ENCODE results near the gene THRAP3.

The THRAP3 gene

DNA sequence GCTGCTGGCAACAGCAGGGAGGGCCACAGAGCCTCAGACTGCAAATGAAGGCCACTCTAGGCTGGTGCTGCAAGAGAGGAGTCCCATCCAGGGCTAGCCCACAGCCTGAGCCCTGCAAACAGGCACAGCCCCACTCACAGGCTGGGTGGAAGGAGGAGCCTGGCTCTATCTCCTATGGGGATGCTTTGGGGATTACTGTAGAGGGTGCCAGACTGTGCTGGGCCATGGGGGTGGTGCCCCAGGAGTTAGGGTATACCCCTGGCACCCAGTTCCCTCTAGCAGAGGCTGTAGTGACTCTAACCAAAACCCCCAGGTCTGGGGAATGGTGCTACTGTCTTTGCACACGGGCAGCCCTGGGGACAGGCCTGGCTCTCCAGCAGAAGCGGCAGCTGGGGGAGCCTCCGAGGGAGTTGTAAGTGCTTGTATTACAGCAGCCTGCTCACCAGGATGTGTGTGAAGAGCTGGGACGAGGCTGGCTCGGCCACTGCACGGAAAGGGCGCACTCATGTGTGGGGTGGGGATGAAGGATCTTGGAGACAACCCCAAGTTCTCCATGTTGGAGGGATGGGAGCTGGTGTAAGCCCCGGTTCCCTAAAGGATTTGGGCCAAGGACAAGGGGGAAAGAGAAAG lies 122.6 kb downstream of the THRAP3 start:
- Mint-ChIP-seq H3K9me3 (no peaks in the 10 kb centered on the region), H3K27me3 (no peaks in the 10 kb centered on the region), H3K27ac (no peak overlapping the region), H3K36me3 (peaks cover 26% of the 10 kb centered on the region), H3K4me3 (no peak overlapping the region), H3K4me1 (peaks cover 4% of the 10 kb centered on the region)
- ATAC-seq (ENCODE audit: low read depth) (no peak), DNase-seq (ENCODE audit: low spot score in 2 of 2) (no peak)

DNA sequence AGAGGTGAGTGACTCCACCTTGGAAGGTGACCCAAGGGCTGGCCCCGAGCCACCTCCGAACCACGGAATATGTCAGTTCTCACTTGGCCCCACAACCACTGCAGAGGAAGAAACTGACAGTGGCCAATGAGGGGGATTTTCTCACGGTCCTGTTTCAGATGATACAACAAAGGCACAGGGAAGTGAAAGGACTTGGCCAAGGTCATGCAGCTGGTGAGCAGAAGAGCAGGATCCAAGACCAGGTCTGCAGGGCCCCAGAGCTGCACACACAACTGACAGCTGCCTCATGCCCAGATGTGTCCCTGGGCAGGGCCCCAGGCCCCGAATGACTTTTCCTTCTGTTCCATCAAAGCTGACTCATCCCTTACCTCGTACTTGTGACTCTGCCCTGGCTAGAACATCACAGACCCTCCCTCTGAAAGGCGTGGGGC lies 125.0 kb downstream of the THRAP3 start:
- Mint-ChIP-seq H3K36me3 (peaks cover 30% of the 10 kb centered on the region), H3K27me3 (no peaks in the 10 kb centered on the region), H3K4me1 (peaks cover 8% of the 10 kb centered on the region), H3K9me3 (no peaks in the 10 kb centered on the region), H3K4me3 (no peak overlapping the region), H3K27ac (no peak overlapping the region)
- DNase-seq (ENCODE audit: low spot score in 2 of 2) (no peak), ATAC-seq (ENCODE audit: low read depth) (peak; percentile 55)

DNA sequence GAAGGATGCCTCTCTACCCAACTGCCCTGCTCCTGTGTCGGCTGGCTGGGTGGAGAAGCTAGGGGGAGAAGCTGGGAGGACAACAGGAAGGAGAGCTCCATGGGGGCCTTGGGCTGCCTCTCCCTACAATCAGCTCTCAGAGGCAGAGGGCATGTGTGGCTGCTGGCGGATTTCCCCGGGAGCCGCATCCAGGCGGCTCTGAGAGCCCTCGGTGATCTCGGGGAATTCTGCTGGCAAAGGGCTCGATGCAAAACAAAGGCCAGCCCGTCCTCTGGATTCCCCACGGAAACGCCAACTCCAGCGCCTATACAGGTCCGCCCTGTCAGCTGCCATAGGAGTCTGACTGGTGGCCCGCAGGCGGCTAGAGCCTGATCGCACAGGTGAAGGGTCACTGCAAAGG lies 125.6 kb downstream of the THRAP3 start:
- no peak overlapping the region for H3K27ac Mint-ChIP-seq
- H3K4me3 Mint-ChIP-seq = no peak overlapping the region
- peaks cover 26% of the 10 kb centered on the region for H3K36me3 Mint-ChIP-seq
- H3K27me3 Mint-ChIP-seq = no peaks in the 10 kb centered on the region
- H3K9me3 Mint-ChIP-seq = no peaks in the 10 kb centered on the region
- ATAC-seq (ENCODE audit: low read depth) (no peak), DNase-seq (ENCODE audit: low spot score in 2 of 2) (no peak)
- peaks cover 8% of the 10 kb centered on the region for H3K4me1 Mint-ChIP-seq

DNA sequence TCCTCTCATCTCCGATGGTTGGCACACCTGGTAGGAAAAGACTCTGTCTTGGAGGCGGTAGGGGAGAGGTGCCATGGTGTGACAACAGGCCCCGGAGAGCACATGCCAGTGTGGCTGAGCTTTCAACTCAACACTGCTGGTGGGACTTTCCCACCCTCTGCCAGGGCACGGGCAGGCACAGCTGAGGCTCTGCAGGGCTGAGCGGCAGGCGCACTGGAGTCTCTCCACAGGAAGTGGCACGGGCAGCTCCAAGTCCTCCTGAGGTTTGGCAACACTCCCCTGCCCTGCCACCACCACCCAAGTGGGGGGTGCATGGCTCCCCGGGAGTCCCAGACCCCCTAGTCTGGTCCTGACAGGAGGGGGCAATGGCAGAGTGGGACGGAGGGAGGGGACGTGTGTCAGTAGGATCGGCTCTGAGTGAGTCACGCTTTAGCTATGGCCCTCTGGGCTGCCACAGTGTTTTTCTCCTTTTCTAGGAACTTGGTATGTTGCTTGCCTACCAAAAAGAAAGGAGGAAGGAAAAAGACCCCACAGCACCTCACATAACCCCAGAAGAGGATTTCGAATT lies 126.5 kb downstream of the THRAP3 start:
- peak overlapping the region; percentile 39 for H3K27ac Mint-ChIP-seq
- DNase-seq (ENCODE audit: low spot score in 2 of 2) (no peak), ATAC-seq (ENCODE audit: low read depth) (peak; percentile 59)
- no peaks in the 10 kb centered on the region for H3K27me3 Mint-ChIP-seq
- peaks cover 8% of the 10 kb centered on the region for H3K4me1 Mint-ChIP-seq
- peaks cover 27% of the 10 kb centered on the region for H3K36me3 Mint-ChIP-seq
- no peaks in the 10 kb centered on the region for H3K9me3 Mint-ChIP-seq
- H3K4me3 Mint-ChIP-seq = no peak overlapping the region

DNA sequence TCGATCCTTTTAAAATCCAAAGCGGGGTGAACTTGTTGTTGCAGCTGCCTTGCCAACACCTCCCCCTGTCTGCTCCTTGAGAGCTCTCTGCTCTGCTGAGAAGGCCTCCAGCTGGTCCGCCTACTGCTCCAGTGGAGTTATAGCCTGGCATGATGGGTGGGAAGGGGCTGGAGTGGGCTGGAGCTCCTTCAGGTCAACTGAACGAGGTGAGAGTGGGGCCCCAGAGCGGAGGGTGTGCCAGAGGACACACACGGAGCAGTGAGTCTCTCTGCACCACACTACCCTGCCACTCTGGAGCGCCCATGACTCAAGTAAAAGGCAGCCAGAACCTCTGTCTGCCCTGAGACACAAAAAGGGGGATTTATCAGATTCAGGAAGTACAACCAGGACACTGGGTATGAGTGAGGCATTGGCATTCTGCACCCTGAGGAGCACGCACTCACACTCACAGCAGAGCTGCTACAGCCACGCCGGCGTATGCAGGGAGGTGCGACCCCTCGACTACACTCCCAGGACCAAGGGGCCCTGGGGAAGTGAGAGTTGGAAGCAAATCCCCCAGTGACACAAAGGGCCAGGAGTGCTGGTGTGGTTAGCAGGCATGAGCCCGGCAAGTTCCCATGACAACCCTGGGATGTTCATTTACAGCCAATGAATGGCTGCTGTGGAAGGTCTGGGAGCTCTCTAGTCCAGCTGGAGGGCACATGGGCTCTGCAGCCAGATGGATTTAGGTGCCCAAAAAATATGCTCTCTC lies 127.2 kb downstream of the THRAP3 start:
- no peaks in the 10 kb centered on the region for H3K9me3 Mint-ChIP-seq
- DNase-seq (ENCODE audit: low spot score in 2 of 2) (no peak), ATAC-seq (ENCODE audit: low read depth) (no peak)
- no peak overlapping the region for H3K27ac Mint-ChIP-seq
- no peaks in the 10 kb centered on the region for H3K27me3 Mint-ChIP-seq
- no peak overlapping the region for H3K4me3 Mint-ChIP-seq
- H3K4me1 Mint-ChIP-seq = peaks cover 8% of the 10 kb centered on the region
- H3K36me3 Mint-ChIP-seq = peaks cover 27% of the 10 kb centered on the region

DNA sequence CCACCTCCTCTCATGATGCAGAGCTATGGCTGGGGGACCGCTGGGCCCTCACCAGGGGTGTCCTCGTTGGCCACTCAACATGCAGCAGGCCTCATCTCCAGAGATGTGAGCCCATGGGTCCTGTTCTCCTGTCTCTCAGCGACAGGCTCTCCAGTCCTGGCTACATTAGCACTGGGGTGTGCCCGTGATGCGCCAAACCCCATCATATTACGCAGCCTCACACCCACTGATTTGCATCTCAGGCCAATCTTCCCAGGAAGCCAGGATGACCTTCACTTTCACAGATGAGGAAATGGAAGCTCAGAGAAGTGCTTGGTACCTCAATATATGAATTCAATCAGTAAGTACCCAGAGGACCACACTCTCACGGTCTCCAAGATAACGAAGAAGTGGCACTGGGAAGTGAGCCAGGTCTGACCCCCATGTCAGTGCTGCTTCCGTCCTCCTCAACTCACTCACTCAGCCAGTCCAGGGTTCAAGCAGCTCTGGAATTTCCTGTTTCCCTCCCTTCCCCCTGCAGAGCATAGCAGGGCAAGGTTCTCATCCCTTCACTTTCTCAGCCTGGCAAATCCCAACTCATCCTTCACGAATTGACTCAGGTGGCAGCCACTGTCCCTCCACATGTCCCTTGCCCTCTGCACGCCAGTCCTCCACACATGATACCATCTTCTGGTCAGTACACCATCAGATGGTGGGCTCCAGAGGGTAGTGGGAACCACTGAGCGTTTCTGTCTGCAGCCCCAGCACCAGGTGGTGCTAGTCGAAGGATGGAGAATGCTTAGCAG lies 128.1 kb downstream of the THRAP3 start:
- Mint-ChIP-seq H3K9me3 (no peaks in the 10 kb centered on the region), H3K27ac (no peak overlapping the region), H3K27me3 (no peaks in the 10 kb centered on the region), H3K36me3 (peaks cover 25% of the 10 kb centered on the region), H3K4me3 (no peak overlapping the region), H3K4me1 (peaks cover 8% of the 10 kb centered on the region)
- DNase-seq (ENCODE audit: low spot score in 2 of 2) (no peak), ATAC-seq (ENCODE audit: low read depth) (no peak)

DNA sequence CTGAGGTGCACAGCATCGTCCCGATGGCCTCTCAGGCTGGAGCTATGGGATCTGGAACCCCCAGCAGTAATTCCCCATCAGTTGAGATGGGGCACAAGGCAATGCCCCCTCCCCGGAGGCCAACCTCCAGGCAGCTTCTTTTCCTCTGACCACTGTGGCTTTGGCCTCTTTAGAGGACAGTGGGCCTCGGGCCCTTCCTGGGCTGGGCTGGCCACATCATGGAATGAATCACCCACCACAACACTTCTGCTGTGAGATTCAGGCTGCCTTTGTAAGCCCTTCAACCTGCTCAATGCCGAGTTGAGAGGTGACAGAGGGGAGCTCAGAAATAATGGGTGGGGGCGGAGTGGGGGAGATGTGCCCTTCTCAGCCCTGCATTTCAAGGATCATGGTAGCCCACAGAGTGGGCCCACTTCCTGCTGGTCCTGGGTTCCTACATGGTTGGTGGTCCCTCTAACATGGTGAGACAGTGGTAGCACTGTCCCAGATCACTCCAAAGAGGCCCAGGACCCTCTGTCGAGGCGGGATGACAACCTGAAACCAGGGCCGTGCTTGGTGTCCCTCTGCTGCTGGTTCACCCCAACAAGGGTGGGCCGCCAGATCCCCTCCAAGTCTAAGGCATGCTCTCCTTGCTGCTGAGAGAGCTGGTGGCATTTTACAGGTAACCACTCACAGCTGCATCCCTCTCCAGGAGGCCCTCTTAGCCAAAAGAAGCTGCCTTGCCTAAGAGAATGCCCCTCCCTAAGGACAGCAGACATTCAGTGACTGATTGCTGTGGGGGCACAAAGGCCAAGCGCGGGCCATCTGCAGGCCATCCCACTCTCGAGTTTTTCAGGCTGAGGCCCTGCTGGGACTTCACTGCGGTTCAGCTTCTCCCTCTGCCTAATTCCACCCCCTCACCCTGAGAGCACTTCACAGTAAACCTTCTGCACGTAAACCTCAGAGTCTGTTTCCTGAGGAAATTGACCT lies 129.0 kb downstream of the THRAP3 start:
- no peak for ATAC-seq (ENCODE audit: low read depth)
- Mint-ChIP-seq H3K27ac (no peak overlapping the region), H3K36me3 (peaks cover 27% of the 10 kb centered on the region), H3K9me3 (no peaks in the 10 kb centered on the region), H3K4me1 (peaks cover 8% of the 10 kb centered on the region), H3K4me3 (no peak overlapping the region), H3K27me3 (no peaks in the 10 kb centered on the region)
- DNase-seq (ENCODE audit: low spot score in 2 of 2) = no peak

DNA sequence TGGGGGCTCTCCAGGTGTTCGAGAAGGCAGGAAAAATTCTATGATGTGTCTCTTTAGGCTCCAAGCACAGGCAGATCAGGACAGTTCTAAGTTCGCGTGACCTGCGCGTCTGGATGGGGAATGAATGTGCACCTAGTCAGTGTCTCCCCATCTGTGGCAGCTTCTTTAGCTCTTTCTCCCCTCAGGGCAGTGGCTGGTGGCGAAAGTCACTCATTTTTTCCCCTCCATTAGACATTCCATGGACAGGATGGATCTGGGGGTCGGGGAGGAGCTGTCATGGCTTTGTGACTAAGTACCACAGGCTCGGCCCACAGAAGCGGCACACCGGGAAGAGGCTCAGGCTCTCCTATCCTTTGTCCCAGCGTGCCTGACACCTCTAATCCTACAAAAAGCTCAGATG lies 130.2 kb downstream of the THRAP3 start:
- H3K4me1 Mint-ChIP-seq = peaks cover 7% of the 10 kb centered on the region
- H3K36me3 Mint-ChIP-seq = peaks cover 24% of the 10 kb centered on the region
- no peak for ATAC-seq (ENCODE audit: low read depth)
- H3K9me3 Mint-ChIP-seq = no peaks in the 10 kb centered on the region
- no peaks in the 10 kb centered on the region for H3K27me3 Mint-ChIP-seq
- no peak for DNase-seq (ENCODE audit: low spot score in 2 of 2)
- H3K4me3 Mint-ChIP-seq = no peak overlapping the region
- no peak overlapping the region for H3K27ac Mint-ChIP-seq

All from memory B cell (primary cell).